ENCODE measurements around the gene ATP5PF. TPM values are rescaled to one million over a fixed set of nuclear protein-coding genes. Genes with fewer than 3 reads are reported as not detected.
"Not testable (repeated sequence)": the region's sequence is repeated elsewhere in the genome, so short reads cannot be mapped to it uniquely, and the experiment has no call there.

The ATP5PF gene
- total RNA-seq, 1 donor from 2014 or later, result 34.5 TPM

DNA sequence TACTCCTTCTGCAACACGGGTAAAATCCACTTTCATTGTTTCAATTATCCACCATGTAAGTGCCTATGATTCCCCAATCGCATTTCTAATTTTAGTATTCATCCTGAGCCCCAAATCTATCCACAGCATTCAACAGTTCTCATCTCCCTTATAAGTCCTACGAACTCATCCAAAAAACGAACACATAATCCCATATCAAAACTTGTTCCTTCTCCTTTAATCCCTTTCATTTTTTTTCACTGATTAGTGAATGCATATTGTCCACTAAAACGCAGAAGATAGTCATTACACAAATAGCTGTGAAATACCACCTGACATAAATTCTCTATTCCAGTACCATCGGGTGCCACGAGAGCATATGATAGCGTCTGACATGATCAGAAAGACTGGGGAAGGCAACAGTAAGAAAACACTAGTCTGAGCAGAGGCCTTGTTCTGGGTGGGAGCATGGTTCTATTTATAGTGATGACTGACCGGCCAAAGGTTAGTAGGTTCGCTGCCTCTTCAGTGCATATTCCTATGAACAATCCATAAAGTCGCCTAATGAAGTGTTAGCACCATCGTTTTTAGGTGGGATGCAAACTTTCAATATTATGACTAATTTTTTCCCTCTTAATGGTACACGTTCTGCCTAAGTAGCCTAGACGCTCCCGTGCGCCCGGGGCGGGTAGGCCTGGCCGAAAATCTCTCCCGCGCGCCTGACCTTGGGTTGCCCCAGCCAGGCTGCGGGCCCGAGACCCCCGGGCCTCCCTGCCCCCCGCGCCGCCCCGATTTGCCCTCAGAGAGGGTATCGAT is 648 bp downstream of the ATP5PF start:
- no peaks in the 10 kb centered on the region for H3K36me3 ChIP-seq (ENCODE audit: control insufficient read depth, insufficient read depth, low read length)
- no peaks in the 10 kb centered on the region for H3K27me3 ChIP-seq (ENCODE audit: control insufficient read depth, insufficient read depth, low read length)
- peak overlapping the region; percentile 91 for H3K4me3 ChIP-seq (ENCODE audit: low read depth, low read length)
- TF ChIP-seq CTCF (IDR thresholded peaks at IDR 0.05; ENCODE audit: insufficient read depth, low read length, severe bottlenecking), result no peak
- no peak for FAIRE-seq
- peak; percentile 18 for DNase-seq (ENCODE audit: low read depth)

- TF ChIP-seq CTCF (IDR thresholded peaks at IDR 0.05; ENCODE audit: insufficient read depth, low read length, severe bottlenecking), result no peak
- FAIRE-seq (no peak), DNase-seq (ENCODE audit: low read depth) (peak; percentile 4)
- peaks cover 4% of the 10 kb centered on the region for H3K36me3 ChIP-seq (ENCODE audit: control insufficient read depth, insufficient read depth, low read length)
- no peak overlapping the region for H3K4me3 ChIP-seq (ENCODE audit: low read depth, low read length)
- H3K27me3 ChIP-seq (ENCODE audit: control insufficient read depth, insufficient read depth, low read length), result no peaks in the 10 kb centered on the region
Observed at GRCh38 chr21:25732091-25732760, 2.5 kb downstream of the ATP5PF start.

DNA sequence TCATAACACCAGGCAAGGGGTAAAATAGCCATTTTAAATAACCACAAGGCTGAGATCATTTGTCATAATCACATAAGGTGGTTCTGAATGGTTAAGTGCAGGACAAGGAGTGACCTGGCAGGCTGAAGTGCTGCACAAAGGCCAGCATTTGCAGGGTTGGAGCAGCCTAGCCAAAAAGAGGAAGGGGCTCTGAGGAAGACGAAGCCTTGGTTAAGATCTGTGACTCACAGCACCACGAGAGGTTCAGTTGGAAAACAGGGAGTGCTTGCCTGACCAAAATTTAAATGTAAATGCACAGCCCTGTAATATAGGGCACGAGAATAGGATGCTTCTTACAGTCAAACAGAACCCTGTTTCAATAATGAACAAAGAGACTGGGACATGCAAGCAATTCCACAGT is 12.1 kb downstream of the ATP5PF start:
- no peaks in the 10 kb centered on the region for H3K27me3 ChIP-seq (ENCODE audit: control insufficient read depth, insufficient read depth, low read length)

DNA sequence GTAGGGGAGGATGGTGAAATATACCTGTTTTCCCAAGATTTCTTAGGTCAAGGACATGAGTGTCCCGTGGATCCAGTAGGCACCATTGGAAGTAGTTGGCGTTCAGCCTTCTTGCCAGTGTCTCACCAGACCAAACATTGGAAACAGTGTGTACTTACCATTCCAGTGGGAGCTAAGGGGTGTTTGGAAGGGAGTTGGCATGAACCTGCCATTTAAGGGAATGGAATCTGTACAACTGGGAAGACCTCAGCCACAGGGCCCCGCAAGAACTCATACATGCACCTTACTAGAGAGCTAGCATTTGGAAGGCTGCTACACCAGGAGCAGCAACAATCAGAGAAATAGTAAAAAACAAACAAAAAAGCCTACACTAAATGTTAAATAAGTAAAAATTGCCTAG is 12.7 kb downstream of the ATP5PF start:
- TF ChIP-seq CTCF (IDR thresholded peaks at IDR 0.05; ENCODE audit: insufficient read depth, low read length, severe bottlenecking), result no peak
- DNase-seq (ENCODE audit: low read depth), result no peak
- peaks cover 3% of the 10 kb centered on the region for H3K36me3 ChIP-seq (ENCODE audit: control insufficient read depth, insufficient read depth, low read length)
- FAIRE-seq, result peak; percentile 60
- no peaks in the 10 kb centered on the region for H3K27me3 ChIP-seq (ENCODE audit: control insufficient read depth, insufficient read depth, low read length)
- no peak overlapping the region for H3K4me3 ChIP-seq (ENCODE audit: low read depth, low read length)

More for the DNA sequence above, 12.1 kb downstream of the ATP5PF start:
- no peak for TF ChIP-seq CTCF (IDR thresholded peaks at IDR 0.05; ENCODE audit: insufficient read depth, low read length, severe bottlenecking)
- FAIRE-seq (no peak), DNase-seq (ENCODE audit: low read depth) (no peak)
- Histone ChIP-seq H3K4me3 (ENCODE audit: low read depth, low read length) (no peak overlapping the region), H3K36me3 (ENCODE audit: control insufficient read depth, insufficient read depth, low read length) (peaks cover 5% of the 10 kb centered on the region)

DNA sequence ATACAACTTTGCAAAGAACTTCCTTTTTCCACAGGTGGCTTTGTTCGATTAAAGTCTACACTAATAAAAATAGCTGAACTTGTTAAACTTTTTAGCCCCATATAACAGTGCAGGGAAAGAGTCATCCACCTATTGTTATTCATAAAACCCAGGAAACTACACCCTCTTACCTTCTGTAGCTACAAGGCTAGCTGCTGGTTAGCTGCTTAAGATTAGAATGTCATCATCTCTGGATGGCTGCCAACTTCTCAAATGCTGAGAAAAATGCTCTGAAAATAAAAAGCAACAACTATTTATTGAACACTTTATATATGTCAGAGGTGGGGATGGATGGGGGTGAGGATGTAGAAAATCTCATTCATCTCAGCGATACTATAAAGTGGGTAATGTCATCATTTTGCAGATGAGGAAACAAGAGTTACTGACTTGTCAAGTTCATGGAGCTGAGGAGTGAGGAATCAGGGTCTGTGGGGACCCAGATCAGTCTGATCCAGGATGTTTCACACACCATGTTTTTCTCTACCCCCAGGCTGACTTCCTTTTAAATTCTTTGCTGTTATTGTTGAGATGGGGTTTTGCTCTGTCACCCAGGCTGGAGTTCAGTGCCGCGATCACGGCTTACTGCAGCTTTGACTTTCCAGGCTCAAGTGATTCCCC is 17.1 kb downstream of the ATP5PF start:
- no peak for TF ChIP-seq CTCF (IDR thresholded peaks at IDR 0.05; ENCODE audit: insufficient read depth, low read length, severe bottlenecking)
- Histone ChIP-seq H3K36me3 (ENCODE audit: control insufficient read depth, insufficient read depth, low read length) (no peaks in the 10 kb centered on the region), H3K4me3 (ENCODE audit: low read depth, low read length) (no peak overlapping the region), H3K27me3 (ENCODE audit: control insufficient read depth, insufficient read depth, low read length) (no peaks in the 10 kb centered on the region)
- peak; percentile 50 for DNase-seq (ENCODE audit: low read depth)
- no peak for FAIRE-seq

DNA sequence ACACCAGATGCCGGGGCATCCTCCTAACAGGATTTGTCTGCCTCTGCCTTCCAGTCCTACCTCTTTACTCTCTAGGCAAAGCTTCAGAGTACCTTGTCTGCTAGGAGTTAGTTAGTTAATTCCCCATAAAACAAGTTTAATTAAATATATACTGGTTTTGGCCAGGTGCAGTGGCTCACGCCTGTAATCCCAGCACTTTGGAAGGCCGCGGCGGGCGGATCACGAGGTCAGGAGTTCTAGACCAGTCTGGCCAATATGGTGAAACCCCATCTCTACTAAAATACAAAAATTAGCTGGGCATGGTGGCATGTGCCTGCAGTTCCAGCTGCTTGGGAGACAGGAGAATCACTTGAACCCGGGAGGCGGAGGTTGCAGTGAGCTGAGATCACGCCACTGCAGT is 20.6 kb downstream of the ATP5PF start:
- not testable (repeated sequence) for DNase-seq (ENCODE audit: low read depth); H3K36me3 ChIP-seq (ENCODE audit: control insufficient read depth, insufficient read depth, low read length); H3K27me3 ChIP-seq (ENCODE audit: control insufficient read depth, insufficient read depth, low read length); H3K4me3 ChIP-seq (ENCODE audit: low read depth, low read length); FAIRE-seq
